Endothelial cell of umbilical vein (primary cell): ENCODE results near the gene TNFRSF12A. TPM values are rescaled to one million over a fixed set of nuclear protein-coding genes. Genes with fewer than 3 reads are reported as not detected.

Experiments used
- BruUV-seq: library from RNA; stranded (reverse); fragments of 400-500 nt; replicated peaks from 2 replicates; lab custom pipeline; 2021; lab: Mats Ljungman, UMichigan
- CTCF ChIA-PET: fragments of 300-600, 350-600 bp; sonication (Branson Sonifier 250); formaldehyde crosslinking; loops from one replicate; lab custom pipeline; 2021; ENCODE audit warnings: antibody characterized with exemption, inconsistent platforms; lab: Charles Lee
- POLR2A ChIA-PET: fragments of 300-600, 350-600 bp; sonication (Branson Sonifier 250); formaldehyde crosslinking; loops from one replicate; lab custom pipeline; 2021; ENCODE audit warnings: antibody characterized with exemption, inconsistent platforms; lab: Charles Lee
- DNase-seq: peaks from one replicate; pipeline ENCODE4 v3.0.0-alpha.2; 2011; ENCODE audit warnings: low read depth, low spot score
- FAIRE-seq: peaks from 2 replicates; lab custom pipeline; 2011; peaks lifted over from hg19 to GRCh38; lab: Jason Lieb, UNC
- H2AFZ ChIP-seq: 2 replicates; pipeline ENCODE4 v1.6.0; 2012; ENCODE audit warnings: low read depth, low read length, control low read depth, inconsistent platforms
- H3K27ac ChIP-seq: 2 replicates; pipeline ENCODE4 v1.5.1; 2011; ENCODE audit warnings: low read depth, mild to moderate bottlenecking, control low read depth, low read length, moderate library complexity; ENCODE audit not compliant: insufficient read depth
- H3K27me3 ChIP-seq, 2 experiments: 2 replicates each; pipeline versions ENCODE4 v1.6.0 to v1.6.1; 2011; ENCODE audit warnings: low read length in 2 of 2, mixed read lengths in 1 of 2; ENCODE audit not compliant: control insufficient read depth in 2 of 2, insufficient read depth in 2 of 2
- H3K36me3 ChIP-seq, 2 experiments: 2 replicates in 1 of 2; 3 replicates in 1 of 2; pipeline ENCODE4 v1.5.1; 2011; ENCODE audit warnings: low read length in 2 of 2, mild to moderate bottlenecking in 1 of 2, moderate library complexity in 1 of 2; ENCODE audit not compliant: control insufficient read depth in 2 of 2, insufficient read depth in 2 of 2; ENCODE audit errors: extremely low read depth in 1 of 2
- H3K4me1 ChIP-seq: 3 replicates; pipeline ENCODE4 v1.5.1; 2011; ENCODE audit warnings: mild to moderate bottlenecking, low read length; ENCODE audit not compliant: control insufficient read depth, insufficient read depth; ENCODE audit errors: extremely low read depth
- H3K4me2 ChIP-seq: 2 replicates; pipeline ENCODE4 v1.6.1; 2011; ENCODE audit warnings: low read length, control low read depth, mixed read lengths; ENCODE audit not compliant: insufficient read depth
- H3K4me3 ChIP-seq, 3 experiments: fragments of 200-600 bp in 1 of 3; sonication (generic), shearing (Covaris generic) in 1 of 3; replicated peaks in 1 of 3; 2 replicates each; pipeline ENCODE4 v1.5.1; 2011 to 2016; ENCODE audit warnings: control low read depth in 3 of 3, low read length in 3 of 3, mild to moderate bottlenecking in 2 of 3, inconsistent platforms in 1 of 3, low read depth in 1 of 3, moderate library complexity in 1 of 3; ENCODE audit not compliant: insufficient read depth in 1 of 3
- H3K79me2 ChIP-seq: 2 replicates; pipeline ENCODE4 v1.6.0; 2012; ENCODE audit warnings: low read length, inconsistent platforms; ENCODE audit not compliant: control insufficient read depth, insufficient read depth
- H3K9ac ChIP-seq: replicated peaks from 2 replicates; pipeline ENCODE3; 2011; ENCODE audit warnings: low read length, control low read depth; ENCODE audit not compliant: insufficient read depth; ENCODE audit errors: extremely low read depth
- H3K9me1 ChIP-seq: replicated peaks from 3 replicates; pipeline ENCODE4 v1.6.0; 2011; ENCODE audit warnings: mild to moderate bottlenecking, low read length; ENCODE audit not compliant: control insufficient read depth, insufficient read depth; ENCODE audit errors: extremely low read depth
- H3K9me3 ChIP-seq: replicated peaks from 2 replicates; pipeline ENCODE4 v1.5.1; 2012; ENCODE audit warnings: low read length, inconsistent platforms; ENCODE audit not compliant: control insufficient read depth, insufficient read depth
- H4K20me1 ChIP-seq: replicated peaks from 2 replicates; pipeline ENCODE3; 2011; ENCODE audit warnings: mild to moderate bottlenecking, low read length; ENCODE audit not compliant: control insufficient read depth, insufficient read depth; ENCODE audit errors: extremely low read depth
- CTCF ChIP-seq, 2 donors: IDR thresholded peaks; 1 replicate in 1 of 2; 2 replicates in 1 of 2; pipeline ENCODE4 v1.5.1; 2011; ENCODE audit warnings: low read length in 2 of 2, mild to moderate bottlenecking in 2 of 2, moderate library complexity in 2 of 2, control low read depth in 1 of 2, inconsistent platforms in 1 of 2, low read depth in 1 of 2; ENCODE audit not compliant: insufficient read depth in 1 of 2; ENCODE audit errors: extremely low read depth in 1 of 2
- EZH2 ChIP-seq: IDR thresholded peaks from 2 replicates; pipeline ENCODE4 v1.6.1; 2012; ENCODE audit warnings: borderline replicate concordance, low read depth, mild to moderate bottlenecking, moderate library complexity, low read length, inconsistent platforms; ENCODE audit not compliant: severe bottlenecking
- FOS ChIP-seq: IDR thresholded peaks from 2 replicates; pipeline ENCODE4 v1.6.1; 2011; ENCODE audit warnings: mild to moderate bottlenecking, low read length, moderate library complexity, borderline replicate concordance; ENCODE audit not compliant: insufficient read depth
- GATA2 ChIP-seq: IDR thresholded peaks from 2 replicates; pipeline ENCODE4 v1.7.0; 2011; ENCODE audit warnings: low read depth, mild to moderate bottlenecking, moderate library complexity, mixed read lengths, low read length; ENCODE audit not compliant: insufficient read length, insufficient read depth
- JUN ChIP-seq: IDR thresholded peaks from 2 replicates; pipeline ENCODE4 v1.6.1; 2011; ENCODE audit warnings: borderline replicate concordance, low read depth; ENCODE audit not compliant: insufficient read length, insufficient read depth
- MAX ChIP-seq: IDR thresholded peaks from 2 replicates; pipeline ENCODE4 v1.6.1; 2011; ENCODE audit not compliant: insufficient read depth, insufficient read length
- MYC ChIP-seq: IDR thresholded peaks from one replicate; pipeline ENCODE4 v1.6.1; 2011; ENCODE audit warnings: mild to moderate bottlenecking, low read depth, low read length
- POLR2A ChIP-seq: IDR thresholded peaks from 2 replicates; pipeline ENCODE4 v1.6.1; 2012; ENCODE audit warnings: low read depth, mild to moderate bottlenecking, control low read depth, low read length
- POLR2AphosphoS5 ChIP-seq: IDR thresholded peaks from 2 replicates; pipeline ENCODE4 v1.6.1; 2012; ENCODE audit warnings: low read depth, mild to moderate bottlenecking, control low read depth, low read length, moderate library complexity; ENCODE audit not compliant: insufficient read depth
- dilution Hi-C: fragments of 300-500 bp; cut with MboI; formaldehyde crosslinking; loops from one replicate; pipeline ENCODE4 v1.15.0; 2019; ENCODE audit warnings: low sequenced_read_pairs; ENCODE audit not compliant: extremely low pct_ligation_motif_present
- intact Hi-C: fragments of 100-400 bp; cut with micrococcal nuclease; formaldehyde crosslinking; loops from one replicate; pipeline ENCODE4 v1.10.0; 2022
- polyA plus RNA-seq, 4 experiments: library from polyadenylated mRNA; depleted of rRNA in 3 of 4; stranded (reverse) in 3 of 4; unstranded in 1 of 4; fragments of >200 nt; gene quantifications; 2 replicates each; pipeline versions ENCODE4 v1.2.1 to v1.2.3, GENCODE V29; 2011 to 2012; ENCODE audit warnings: missing spikeins in 1 of 4
- total RNA-seq: library from RNA; stranded (reverse); gene quantifications from 2 replicates; pipeline ENCODE4 v1.2.3, GENCODE V29; 2021

The TNFRSF12A gene
- total and polyA plus RNA-seq, 2 donors (not counting 3 experiments of a cell fraction or from before 2014, with no cell fraction given): 162 to 187 TPM

GRCh38 chr16:2988590-2989099, 31.5 kb upstream of the TNFRSF12A start:
- FAIRE-seq (no peak), DNase-seq (no peak)
- Histone ChIP-seq H3K9me1 (no peaks in the 10 kb centered on the region), H3K9ac (no peak overlapping the region), H3K9me3 (no peaks in the 10 kb centered on the region), H3K27ac (no peak overlapping the region), H3K36me3 (no peaks in the 10 kb centered on the region), H3K4me3 (no peak overlapping the region), H3K79me2 (no peaks in the 10 kb centered on the region), H3K27me3 (peaks cover 0 to 5% of the 10 kb centered on the region in 2 experiments), H3K4me2 (no peak overlapping the region), H4K20me1 (no peaks in the 10 kb centered on the region), H3K4me1 (no peaks in the 10 kb centered on the region), H2AFZ (no peak overlapping the region)
- dilution Hi-C loops (no loop called here), intact Hi-C loops (no loop called here)
- TF ChIP-seq GATA2: no peak
- TF ChIP-seq MAX: no peak
- TF ChIP-seq JUN: no peak
- TF ChIP-seq POLR2AphosphoS5: no peak
- no peak for TF ChIP-seq EZH2
- no peak for TF ChIP-seq FOS
- TF ChIP-seq CTCF (IDR thresholded peaks at IDR 0.05; ENCODE audit: extremely low read depth in 1 of 2, insufficient read depth in 1 of 2, low read depth in 1 of 2, low read length in 2 of 2): no peak
- no peak for TF ChIP-seq MYC
- TF ChIP-seq POLR2A: no peak
- POLR2A ChIA-PET: no interaction called here
- BruUV-seq: no TSS peak
- CTCF ChIA-PET: interaction anchor here (0.5 to 0.9 kb wide), 2 partner anchors 40 to 43 kb away, joined by 3 to 4 read pairs; no protein-coding TSS in a partner anchor
